Spleen (tissue), 7 donors: ENCODE data around the gene THUMPD3.

Experiments used
- CTCF ChIP-seq, 11 experiments: fragments of 200-600 bp in 7 of 11; fragments of 450-650 bp in 4 of 11; sonication (generic) in 4 of 11; IDR thresholded peaks in 8 of 11; conservative IDR thresholded peaks in 3 of 11; 1 replicate in 7 of 11; 2 replicates in 4 of 11; pipeline versions ENCODE4 v1.4.0 to v1.8.0; 2016 to 2021; ENCODE audit warnings: antibody characterized with exemption in 11 of 11, inconsistent platforms in 4 of 11, mild to moderate bottlenecking in 1 of 11
- POLR2AphosphoS5 ChIP-seq, 3 donors: sonication (generic); formaldehyde crosslinking; IDR thresholded peaks; one replicate each; pipeline ENCODE4 v1.5.1; 2017; ENCODE audit warnings: antibody characterized with exemption in 3 of 3
- donor health status: DM: no; HTN: no; CAD: no; lungs with moderate emphysema.
- donor health status: DM: no; HTN: no; CAD: no.
- donor health status: DM: no; HTN: no; CAD: no.

- TF ChIP-seq POLR2AphosphoS5 (IDR thresholded peaks at IDR 0.05): no peak
- no peak for TF ChIP-seq CTCF (IDR thresholded peaks at IDR 0.05 in 8 of 11, conservative IDR thresholded peaks at IDR 0.05 in 3 of 11)
Observed at GRCh38 chr3:9408061-9408460, 45.2 kb downstream of the THUMPD3 start.
